Skin of body (tissue), 2 donors: ENCODE measurements around the gene NTN5. TPM values are rescaled to one million over a fixed set of nuclear protein-coding genes. Genes with fewer than 3 reads are reported as not detected.

ENCODE experiments used
- DNase-seq: peaks from one replicate; lab custom pipeline; 2025; lab: John Stamatoyannopoulos, UW
- total RNA-seq: library from RNA; depleted of rRNA; stranded (reverse); fragments of >200 nt; gene quantifications from one replicate; pipeline ENCODE4 v1.2.3, GENCODE V29; 2014

The NTN5 gene
- total RNA-seq, 1 donor from 2014 or later, result 0.30 TPM

DNA sequence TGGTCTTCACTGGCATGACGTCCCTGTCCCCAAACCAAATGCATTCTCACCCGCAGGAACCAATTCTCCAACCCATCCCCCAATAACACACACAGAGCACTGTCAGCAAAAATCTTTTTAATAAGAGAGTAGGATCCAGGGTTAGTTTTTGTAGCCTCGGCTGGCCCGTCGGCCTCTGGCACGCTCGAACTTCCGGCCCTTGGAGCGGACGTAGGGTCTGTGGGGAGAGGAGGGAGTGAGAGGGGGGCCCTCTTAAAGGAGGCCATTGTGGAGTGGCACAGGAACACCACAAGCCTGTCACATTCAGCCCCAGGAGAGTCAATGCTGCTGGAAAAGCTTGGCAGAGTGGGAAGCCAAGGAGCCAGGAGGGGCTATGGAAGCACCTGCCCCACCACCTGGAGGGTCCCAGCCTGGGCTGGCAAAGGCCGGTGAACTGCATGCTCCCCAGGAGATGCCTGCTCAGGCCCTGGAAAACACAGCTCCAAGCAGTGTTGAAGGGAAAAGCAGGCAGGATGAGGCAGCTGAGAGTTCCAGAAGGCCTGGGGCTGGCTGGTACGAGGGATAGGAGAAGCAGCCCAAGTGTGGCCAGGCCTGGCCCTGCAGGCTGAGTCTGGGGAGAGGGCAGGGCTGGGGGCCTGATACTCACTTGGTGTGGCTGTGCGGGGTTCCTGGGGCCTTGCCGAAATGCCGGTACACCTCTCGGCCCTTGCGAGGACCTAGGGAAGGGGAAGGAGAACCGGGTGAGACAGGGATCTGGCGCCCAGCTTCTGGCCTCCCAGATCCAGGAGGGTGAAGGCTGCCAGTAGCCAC is 57.4 kb downstream of the NTN5 start:
- DNase-seq, result no peak

DNA sequence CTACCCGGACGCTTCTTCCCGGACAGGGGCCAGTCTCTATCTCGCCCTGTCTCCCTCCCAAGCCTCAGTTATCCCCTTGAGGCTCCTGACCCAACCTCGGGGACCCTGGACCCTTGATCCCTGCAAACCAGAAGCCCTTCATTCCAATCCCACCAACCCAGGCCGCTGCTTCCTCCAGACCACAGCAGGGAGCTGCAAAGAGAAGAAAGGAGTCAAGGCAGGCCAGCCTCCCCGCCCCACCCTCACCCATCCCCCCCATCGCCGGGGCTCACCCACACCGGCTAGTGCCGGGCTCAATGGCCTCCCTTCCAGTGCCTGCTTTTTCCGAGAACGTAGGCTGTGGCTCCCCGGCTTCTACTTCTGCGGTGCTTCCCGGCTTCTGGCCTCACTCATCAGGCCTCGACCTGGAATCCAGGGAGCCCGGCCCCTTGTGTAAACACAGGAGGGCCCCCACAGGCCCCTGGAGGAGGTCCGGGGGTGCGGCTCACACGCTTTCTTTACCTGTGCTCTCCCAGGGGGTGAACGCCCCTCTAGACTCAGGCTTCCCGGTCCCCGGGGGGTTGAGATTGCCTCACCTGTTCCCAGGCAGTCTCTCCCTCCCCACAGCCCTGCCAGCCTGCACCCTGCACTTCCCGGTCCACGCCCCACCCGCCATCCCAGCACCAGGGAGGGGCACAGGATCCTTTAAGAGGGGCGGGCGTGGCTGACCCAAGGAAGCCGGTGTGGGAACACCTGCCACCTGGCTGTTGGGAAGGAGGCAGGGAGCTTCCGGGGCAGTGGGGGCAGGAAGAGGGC is 58.2 kb downstream of the NTN5 start, which contains the start of gene FAM83E:
Gene FAM83E, minus strand, starts transcription at position 641 of the 795 bp plus-strand sequence. CDS start 1,704 bp downstream, outside the sequence.
- no peak for DNase-seq

DNA sequence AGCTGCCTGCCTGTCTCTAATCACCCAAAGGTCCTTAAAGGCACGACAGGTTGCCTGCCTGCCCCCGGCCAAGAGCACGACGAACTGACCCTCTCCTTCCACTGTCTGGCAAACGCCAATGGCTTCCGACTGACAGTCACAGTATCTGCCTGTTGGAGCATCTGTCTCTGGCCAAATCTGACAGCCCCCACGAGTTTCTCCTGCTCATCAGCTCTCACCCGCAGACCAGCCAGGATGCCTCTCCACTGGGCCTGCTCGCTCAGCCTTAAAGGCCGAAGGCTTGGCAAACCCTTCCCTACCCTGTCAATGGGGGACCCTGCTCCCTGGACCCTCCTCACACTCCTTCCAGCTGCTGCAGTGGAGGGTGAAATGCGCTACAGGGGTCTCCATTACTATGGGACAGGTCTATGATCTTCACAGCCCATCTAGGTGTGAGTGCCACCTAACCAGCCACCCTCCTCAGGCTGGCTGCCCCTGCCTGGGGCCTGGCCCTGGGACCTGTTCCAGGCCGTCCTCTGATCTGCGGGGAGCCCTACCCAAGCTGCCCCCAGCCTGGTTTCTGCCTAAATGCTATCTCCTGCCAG is 58.9 kb downstream of the NTN5 start:
- no peak for DNase-seq

DNA sequence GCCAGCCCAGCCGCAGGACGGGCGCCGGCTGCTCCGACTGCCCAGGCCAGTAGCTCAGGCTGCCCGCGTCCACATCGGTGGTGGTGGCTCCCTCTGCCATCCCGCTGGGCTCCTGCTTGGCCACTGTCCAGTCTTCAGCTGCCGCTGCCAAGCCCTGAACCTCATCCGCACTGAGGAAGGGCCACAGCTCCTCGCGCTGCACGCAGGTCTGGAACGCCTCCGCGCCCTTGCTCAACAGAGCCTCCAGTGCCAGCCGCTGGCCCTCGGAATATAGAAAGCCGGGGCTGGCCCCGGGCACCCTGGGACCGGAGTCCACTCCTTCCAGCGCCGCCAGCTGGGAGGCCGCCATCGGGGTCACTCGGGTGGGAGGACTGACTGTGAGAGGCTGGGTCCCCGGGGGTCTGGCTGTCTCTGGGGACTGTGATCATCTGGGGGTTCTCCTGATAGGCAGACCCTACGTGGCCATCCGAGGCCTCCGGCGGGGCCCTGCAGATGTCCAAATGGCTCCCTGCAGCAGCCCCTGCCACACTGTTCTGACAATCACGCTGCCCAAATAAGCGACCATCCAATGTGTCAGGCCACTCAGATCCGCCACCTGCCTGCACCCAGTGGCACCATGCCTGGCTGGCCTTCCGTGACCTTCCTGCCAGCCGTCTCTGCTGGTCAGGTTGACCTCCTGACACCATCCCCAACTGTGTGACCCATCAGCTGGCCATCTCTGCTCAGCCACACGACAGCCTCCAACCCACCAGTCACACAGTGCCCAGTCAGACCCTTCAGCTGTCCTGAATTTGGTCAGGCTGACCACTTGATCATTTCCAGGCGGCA is 59.6 kb downstream of the NTN5 start:
- no peak for DNase-seq

DNA sequence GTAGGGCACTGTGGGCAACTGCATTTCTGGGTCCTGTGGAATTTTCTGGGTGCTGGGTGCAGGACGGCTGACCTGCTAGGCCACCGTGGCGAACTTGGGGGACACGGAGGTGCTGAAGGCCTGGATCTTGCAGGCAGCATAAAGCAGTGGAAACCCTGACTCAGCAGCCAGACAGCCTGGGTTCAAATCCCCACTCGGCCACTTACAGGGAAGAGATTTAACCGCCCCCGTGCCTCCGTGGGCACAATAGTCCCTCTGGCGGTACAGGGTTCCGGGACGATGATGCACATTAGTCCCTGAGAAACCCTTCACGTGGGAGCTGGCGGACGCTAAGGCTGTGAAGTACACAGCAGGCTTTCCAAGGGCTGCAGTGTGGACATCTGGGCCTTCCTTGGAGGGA is 60.9 kb downstream of the NTN5 start:
- no peak for DNase-seq

Other genes starting within 250 kb of the NTN5 start
- 8.3 TPM for gene GRWD1, start 227.0 kb downstream of the NTN5 start, total RNA-seq
- 1.2 TPM for gene KCNJ14, start 217.4 kb downstream of the NTN5 start, total RNA-seq
- 27.4 TPM for gene CYTH2, start 203.6 kb downstream of the NTN5 start, total RNA-seq
- 0.79 TPM for gene LMTK3, start 161.2 kb downstream of the NTN5 start, total RNA-seq
- gene SULT2B1, start 120.8 kb downstream of the NTN5 start, total RNA-seq, result 16.2 TPM
- 0.20 TPM for gene SPACA4, start 66.3 kb downstream of the NTN5 start, total RNA-seq
- gene FAM83E, start 57.9 kb downstream of the NTN5 start, total RNA-seq, result 2.0 TPM
- gene RPL18, start 53.8 kb downstream of the NTN5 start, total RNA-seq, result 1,454 TPM
- gene SPHK2, start 53.5 kb downstream of the NTN5 start, total RNA-seq, result 4.6 TPM
- gene DBP, start 35.6 kb downstream of the NTN5 start, total RNA-seq, result 5.7 TPM
- 2.3 TPM for gene CA11, start 26.8 kb downstream of the NTN5 start, total RNA-seq
- gene FUT2, start 23.0 kb upstream of the NTN5 start, total RNA-seq, result 0.59 TPM
- 1.7 TPM for gene MAMSTR, start 46.7 kb upstream of the NTN5 start, total RNA-seq
- 6.5 TPM for gene RASIP1, start 67.6 kb upstream of the NTN5 start, total RNA-seq
- gene IZUMO1, start 73.9 kb upstream of the NTN5 start, total RNA-seq, result 0.10 TPM
- 2.9 TPM for gene FUT1, start 79.6 kb upstream of the NTN5 start, total RNA-seq
- not detected for gene FGF21, start 82.5 kb upstream of the NTN5 start, total RNA-seq
- 19.0 TPM for gene BCAT2, start 138.0 kb upstream of the NTN5 start, total RNA-seq
- 3.4 TPM for gene HSD17B14, start 163.5 kb upstream of the NTN5 start, total RNA-seq
- 8.4 TPM for gene PLEKHA4, start 195.6 kb upstream of the NTN5 start, total RNA-seq
- gene PPP1R15A, start 199.4 kb upstream of the NTN5 start, total RNA-seq, result 58.4 TPM
- 0.10 TPM for gene TULP2, start 225.7 kb upstream of the NTN5 start, total RNA-seq
- gene NUCB1, start 227.3 kb upstream of the NTN5 start, total RNA-seq, result 97.8 TPM